ENCODE data around the gene ARID3A. TPM values are rescaled to one million over a fixed set of nuclear protein-coding genes. Genes with fewer than 3 reads are reported as not detected.
A peak's percentile ranks its signal among the peaks of the same experiment; 100 is the strongest.

The ARID3A gene
- total and polyA plus RNA-seq, 2 of the 13 experiments (the other 11 are each of a cell fraction or from before 2014, with no cell fraction given), result 71.3 to 77.9 TPM

- TF ChIP-seq ZBTB3 (CRISPR knock-in tag; IDR thresholded peaks at IDR 0.05; ENCODE audit: borderline replicate concordance, low read depth) (no peak), ZMYM4 (CRISPR knock-in tag; IDR thresholded peaks at IDR 0.05) (no peak), TEF (CRISPR knock-in tag; IDR thresholded peaks at IDR 0.05) (no peak), MATR3 (CRISPR knock-in tag; IDR thresholded peaks at IDR 0.05) (no peak), TFDP2 (CRISPR knock-in tag; IDR thresholded peaks at IDR 0.05) (0 out of 2 replicates have a peak, but pooled peaks have one; percentile 20), ZBTB38 (CRISPR knock-in tag; IDR thresholded peaks at IDR 0.05) (peak; percentile 70), SNAPC5 (CRISPR knock-in tag; IDR thresholded peaks at IDR 0.05; ENCODE audit: borderline replicate concordance) (no peak), ZNF687 (CRISPR knock-in tag; IDR thresholded peaks at IDR 0.05) (peak; percentile 91), ZNF672 (CRISPR knock-in tag; IDR thresholded peaks at IDR 0.05) (no peak), ZNF772 (CRISPR knock-in tag; IDR thresholded peaks at IDR 0.05) (0 out of 2 replicates have a peak, but pooled peaks have one; percentile 20), THAP11 (CRISPR knock-in tag; IDR thresholded peaks at IDR 0.05) (no peak), WIZ (CRISPR knock-in tag; IDR thresholded peaks at IDR 0.05) (no peak), ZNF451 (CRISPR knock-in tag; IDR thresholded peaks at IDR 0.05) (peak; percentile 49; the same call in 1 of the 2 replicates), TCF12 (IDR thresholded peaks at IDR 0.05) (no peak), TCF12 (CRISPR knock-in tag; IDR thresholded peaks at IDR 0.05) (peak; percentile 44; the same call in 1 of the 2 replicates), ZNF503 (CRISPR knock-in tag; IDR thresholded peaks at IDR 0.05) (no peak), ZNF879 (CRISPR knock-in tag; IDR thresholded peaks at IDR 0.05) (no peak), IRX3 (CRISPR knock-in tag; IDR thresholded peaks at IDR 0.05; ENCODE audit: borderline replicate concordance, low read depth) (0 out of 2 replicates have a peak, but pooled peaks have one; percentile 56), ZSCAN31 (CRISPR knock-in tag; IDR thresholded peaks at IDR 0.05; ENCODE audit: low read depth) (0 out of 2 replicates have a peak, but pooled peaks have one; percentile 72), NONO (IDR thresholded peaks at IDR 0.05) (no peak), NONO (CRISPR knock-in tag; conservative IDR thresholded peaks at IDR 0.05) (peak; percentile 62; the same call in 1 of the 2 replicates), ZNF570 (CRISPR knock-in tag; IDR thresholded peaks at IDR 0.05; ENCODE audit: borderline replicate concordance) (no peak), ZNF891 (CRISPR knock-in tag; IDR thresholded peaks at IDR 0.05) (peak; percentile 48; the same call in 1 of the 2 replicates)
Observed at GRCh38 chr19:982567-983170, 56.8 kb downstream of the ARID3A start (continued).

All from HepG2 (cell line).